H1 (cell line): Measurements from ENCODE around the gene RPS19. TPM values are rescaled to one million over a fixed set of nuclear protein-coding genes. Genes with fewer than 3 reads are reported as not detected.

Source experiments
- CTCF ChIA-PET: fragments of 300-600 bp; sonication (Branson Sonifier 250); formaldehyde crosslinking; loops from one replicate; lab custom pipeline; 2021; ENCODE audit not compliant: partially characterized antibody; lab: Charles Lee
- POLR2A ChIA-PET: fragments of 300-600 bp; sonication (Branson Sonifier 250); formaldehyde crosslinking; loops from one replicate; lab custom pipeline; 2021; ENCODE audit warnings: inconsistent platforms; ENCODE audit not compliant: partially characterized antibody; lab: Charles Lee
- DNase-seq, 2 experiments: peaks; one replicate each; pipeline versions ENCODE4 v3.0.0 to v3.0.0-alpha.2; 2010 to 2022; ENCODE audit warnings: low spot score in 2 of 2, low read depth in 1 of 2, mixed read lengths in 1 of 2
- FAIRE-seq: peaks from 2 replicates; lab custom pipeline; 2011; peaks lifted over from hg19 to GRCh38; lab: Jason Lieb, UNC
- H2AFZ ChIP-seq: 2 replicates; pipeline ENCODE4 v1.8.1; 2012; ENCODE audit warnings: low read length, inconsistent platforms
- H2AK5ac ChIP-seq: 2 replicates; pipeline ENCODE4 v1.6.1; 2013; ENCODE audit warnings: low read depth, low read length
- H2BK120ac ChIP-seq: replicated peaks from 2 replicates; pipeline ENCODE3; 2013; ENCODE audit warnings: low read depth, low read length, inconsistent platforms
- H2BK12ac ChIP-seq: 2 replicates; pipeline ENCODE4 v1.6.1; 2013; ENCODE audit warnings: low read depth, low read length
- H2BK15ac ChIP-seq: 2 replicates; pipeline ENCODE4 v1.6.1; 2013; ENCODE audit warnings: low read length
- H2BK20ac ChIP-seq: 2 replicates; pipeline ENCODE4 v1.6.1; 2013; ENCODE audit warnings: low read length
- H2BK5ac ChIP-seq: 2 replicates; pipeline ENCODE4 v1.6.1; 2013; ENCODE audit warnings: low read depth, low read length
- H3K14ac ChIP-seq: 2 replicates; pipeline ENCODE4 v1.6.1; 2013; ENCODE audit warnings: inconsistent platforms; ENCODE audit not compliant: insufficient read length
- H3K18ac ChIP-seq: 2 replicates; pipeline ENCODE4 v1.6.1; 2013; ENCODE audit warnings: low read length; ENCODE audit errors: extremely low read depth
- H3K23ac ChIP-seq: 2 replicates; pipeline ENCODE4 v1.6.1; 2013; ENCODE audit warnings: inconsistent platforms; ENCODE audit not compliant: insufficient read length
- H3K23me2 ChIP-seq: 2 replicates; pipeline ENCODE4 v1.6.1; 2013; ENCODE audit warnings: low read depth, low read length
- H3K27ac ChIP-seq: 2 replicates; pipeline ENCODE4 v1.6.1; 2011; ENCODE audit warnings: low read depth, low read length, inconsistent platforms
- H3K27me3 ChIP-seq, 4 experiments: replicated peaks in 1 of 4; 1 replicate in 1 of 4; 2 replicates in 3 of 4; pipeline versions ENCODE4 v1.6.1 to v1.8.1; 2011 to 2013; ENCODE audit warnings: low read length in 3 of 4, mild to moderate bottlenecking in 3 of 4, inconsistent platforms in 2 of 4, mixed read lengths in 2 of 4, moderate library complexity in 1 of 4; ENCODE audit not compliant: control insufficient read depth in 3 of 4, insufficient read depth in 3 of 4; ENCODE audit errors: extremely low read depth in 1 of 4
- H3K36me3 ChIP-seq, 4 experiments: 2 replicates each; pipeline versions ENCODE4 v1.6.1 to v1.8.1; 2011 to 2013; ENCODE audit warnings: mild to moderate bottlenecking in 4 of 4, low read length in 3 of 4, moderate library complexity in 2 of 4, control low read depth in 1 of 4, inconsistent platforms in 1 of 4; ENCODE audit not compliant: insufficient read depth in 4 of 4, control insufficient read depth in 2 of 4
- H3K4ac ChIP-seq: replicated peaks from 2 replicates; pipeline ENCODE3; 2013; ENCODE audit warnings: low read length, low read depth, mixed read lengths, inconsistent platforms; ENCODE audit not compliant: insufficient read length
- H3K4me1 ChIP-seq, 4 experiments: replicated peaks in 1 of 4; 1 replicate in 1 of 4; 2 replicates in 3 of 4; pipeline versions ENCODE4 v1.6.1 to v1.8.1; 2011 to 2013; ENCODE audit warnings: low read length in 3 of 4, inconsistent platforms in 2 of 4, mixed read lengths in 1 of 4; ENCODE audit not compliant: insufficient read depth in 4 of 4, control insufficient read depth in 3 of 4
- H3K4me2 ChIP-seq, 2 experiments: 2 replicates each; pipeline versions ENCODE4 v1.6.1 to v1.8.1; 2011 to 2013; ENCODE audit warnings: low read depth in 2 of 2, low read length in 2 of 2, control low read depth in 1 of 2, inconsistent platforms in 1 of 2, mild to moderate bottlenecking in 1 of 2; ENCODE audit not compliant: insufficient read depth in 1 of 2
- H3K4me3 ChIP-seq, 4 experiments: fragments of 200-600, 300-600 bp in 1 of 4; sonication (generic), shearing (Covaris generic), sonication (Bioruptor Twin) in 1 of 4; 2 replicates each; pipeline versions ENCODE4 v1.5.1 to v1.8.1; 2011 to 2016; ENCODE audit warnings: low read length in 4 of 4, low read depth in 3 of 4, control low read depth in 2 of 4, inconsistent platforms in 2 of 4, mild to moderate bottlenecking in 2 of 4, mixed read lengths in 1 of 4, moderate library complexity in 1 of 4; ENCODE audit not compliant: insufficient read depth in 2 of 4; ENCODE audit errors: extremely low read depth in 1 of 4
- H3K56ac ChIP-seq: replicated peaks from 2 replicates; pipeline ENCODE3; 2013; ENCODE audit warnings: low read depth, mild to moderate bottlenecking, mixed read lengths, low read length, inconsistent platforms; ENCODE audit not compliant: insufficient read length
- H3K79me1 ChIP-seq: 2 replicates; pipeline ENCODE4 v1.6.1; 2013; ENCODE audit warnings: low read depth, low read length, control low read depth
- H3K79me2 ChIP-seq, 2 experiments: 2 replicates each; pipeline versions ENCODE4 v1.6.1 to v1.8.1; 2012 to 2013; ENCODE audit warnings: low read length in 2 of 2, mild to moderate bottlenecking in 2 of 2, inconsistent platforms in 1 of 2; ENCODE audit not compliant: insufficient read depth in 2 of 2, control insufficient read depth in 1 of 2
- H3K9ac ChIP-seq, 4 experiments: replicated peaks in 1 of 4; 1 replicate in 1 of 4; 2 replicates in 3 of 4; pipeline versions ENCODE4 v1.6.1 to v1.8.1; 2011 to 2013; ENCODE audit warnings: low read depth in 3 of 4, low read length in 3 of 4, control low read depth in 2 of 4, mild to moderate bottlenecking in 2 of 4, moderate library complexity in 2 of 4, inconsistent platforms in 1 of 4; ENCODE audit errors: extremely low read depth in 1 of 4
- H3K9me3 ChIP-seq, 2 experiments: 2 replicates each; pipeline versions ENCODE4 v1.6.1 to v1.8.1; 2012 to 2013; ENCODE audit warnings: mild to moderate bottlenecking in 2 of 2, moderate library complexity in 2 of 2, control low read depth in 1 of 2, inconsistent platforms in 1 of 2, low read depth in 1 of 2, low read length in 1 of 2, mixed read lengths in 1 of 2; ENCODE audit not compliant: insufficient read depth in 2 of 2
- H4K20me1 ChIP-seq, 2 experiments: replicated peaks in 1 of 2; 2 replicates each; pipeline versions ENCODE3 to v1.8.1; 2011 to 2013; ENCODE audit warnings: inconsistent platforms in 2 of 2, low read length in 2 of 2, mild to moderate bottlenecking in 1 of 2; ENCODE audit not compliant: insufficient read depth in 2 of 2, control insufficient read depth in 1 of 2
- H4K5ac ChIP-seq: 2 replicates; pipeline ENCODE4 v1.6.1; 2013; ENCODE audit warnings: low read length, low read depth, mixed read lengths, inconsistent platforms; ENCODE audit not compliant: insufficient read length
- H4K8ac ChIP-seq: 2 replicates; pipeline ENCODE4 v1.8.0; 2013; ENCODE audit warnings: mild to moderate bottlenecking, moderate library complexity, low read length, inconsistent platforms; ENCODE audit not compliant: insufficient read depth; ENCODE audit errors: extremely low read depth
- H4K91ac ChIP-seq: replicated peaks from 2 replicates; pipeline ENCODE3; 2013; ENCODE audit warnings: low read length, mixed read lengths, inconsistent platforms; ENCODE audit not compliant: insufficient read length
- BACH1 ChIP-seq: IDR thresholded peaks from 2 replicates; pipeline ENCODE4 v1.6.1; 2012; ENCODE audit warnings: low read length, improper control_type of control experiment
- BCL11A ChIP-seq, 2 experiments: IDR thresholded peaks; one replicate each; pipeline ENCODE4 v1.6.1; 2011; ENCODE audit warnings: low read depth in 2 of 2, low read length in 2 of 2, mild to moderate bottlenecking in 2 of 2
- CBX5 ChIP-seq: fragments of 300-800, 300-1000 bp; sonication (generic); IDR thresholded peaks from 2 replicates; pipeline ENCODE4 v1.7.1; 2016; ENCODE audit warnings: antibody characterized with exemption, low read length, low read depth
- CTBP2 ChIP-seq: IDR thresholded peaks from 2 replicates; pipeline ENCODE4 v1.7.0; 2011; ENCODE audit warnings: borderline replicate concordance, mild to moderate bottlenecking, moderate library complexity, mixed read lengths, low read length; ENCODE audit not compliant: insufficient read depth, insufficient read length
- EZH2 ChIP-seq: fragments of 200-600 bp; sonication (generic); IDR thresholded peaks from 2 replicates; pipeline ENCODE4 v1.7.1; 2012; ENCODE audit warnings: low read depth, mild to moderate bottlenecking, moderate library complexity, low read length, inconsistent platforms; ENCODE audit not compliant: severe bottlenecking
- GTF2F1 ChIP-seq: IDR thresholded peaks from 2 replicates; pipeline ENCODE4 v1.6.1; 2012; ENCODE audit warnings: low read depth, low read length, improper control_type of control experiment, borderline replicate concordance
- KDM5A ChIP-seq: fragments of 200-600 bp; IDR thresholded peaks from 2 replicates; pipeline ENCODE4 v1.7.1; 2012; ENCODE audit warnings: mild to moderate bottlenecking, low read length, inconsistent platforms, mixed read lengths
- POLR2A ChIP-seq, 2 experiments: IDR thresholded peaks; 1 replicate in 1 of 2; 2 replicates in 1 of 2; pipeline ENCODE4 v1.6.1; 2011; ENCODE audit warnings: low read depth in 2 of 2, low read length in 2 of 2, mild to moderate bottlenecking in 2 of 2; ENCODE audit errors: control extremely low read depth in 1 of 2
- RNF2 ChIP-seq: fragments of 200-900, 300-1000 bp; sonication (generic); IDR thresholded peaks from 2 replicates; pipeline ENCODE4 v1.7.1; 2016; ENCODE audit warnings: borderline replicate concordance, low read depth, mild to moderate bottlenecking, antibody characterized with exemption, low read length; ENCODE audit not compliant: poor library complexity, severe bottlenecking; ENCODE audit errors: missing control alignments
- SUZ12 ChIP-seq: fragments of 200-600 bp; sonication (generic); IDR thresholded peaks from 2 replicates; pipeline ENCODE4 v1.6.1; 2012; ENCODE audit warnings: mild to moderate bottlenecking, inconsistent platforms, low read length, moderate library complexity, mixed read lengths
- WGBS, 2 experiments: shearing (Covaris generic) in 1 of 2; methylation state at CpG; one replicate each; pipeline versions ENCODE4 v1.1.6 to v1.1.7; 2013 to 2015; ENCODE audit warnings: low lambda C conversion rate in 2 of 2, mixed read lengths in 2 of 2, inconsistent platforms in 1 of 2, low coverage in 1 of 2, missing lambda C conversion rate in 1 of 2; ENCODE audit not compliant: insufficient replicate concordance in 2 of 2, insufficient coverage in 1 of 2, insufficient read length in 1 of 2; ENCODE audit errors: extremely low coverage in 1 of 2, missing lambda C conversion rate in 1 of 2; 5-methylcytosine and 5-hydroxymethylcytosine counted together
- polyA plus RNA-seq, 7 experiments: library from polyadenylated mRNA; depleted of rRNA in 3 of 7; stranded (reverse) in 5 of 7; unstranded in 2 of 7; fragments of >200 nt in 5 of 7; fragments of 200-250 nt in 2 of 7; gene quantifications; 1 replicate in 5 of 7; 2 replicates in 1 of 7; 4 replicates in 1 of 7; pipeline versions ENCODE4 v1.2.1 to v1.2.3, GENCODE V29; 2011 to 2013; ENCODE audit warnings: missing spikeins in 2 of 7, mixed read lengths in 2 of 7
- total RNA-seq: library from RNA; stranded (reverse); fragmentation: NEBNext Ultra II Directional; extraction: Animal tissue kit (Norgen Biotek cat#: 25700); gene quantifications from 2 replicates; pipeline ENCODE4 v1.2.1, GENCODE V29; 2021

Gene RPS19
- total and polyA plus RNA-seq, 2 of the 8 experiments (the other 6 are each of a cell fraction or from before 2014, with no cell fraction given), result 2,817 to 5,751 TPM

DNA sequence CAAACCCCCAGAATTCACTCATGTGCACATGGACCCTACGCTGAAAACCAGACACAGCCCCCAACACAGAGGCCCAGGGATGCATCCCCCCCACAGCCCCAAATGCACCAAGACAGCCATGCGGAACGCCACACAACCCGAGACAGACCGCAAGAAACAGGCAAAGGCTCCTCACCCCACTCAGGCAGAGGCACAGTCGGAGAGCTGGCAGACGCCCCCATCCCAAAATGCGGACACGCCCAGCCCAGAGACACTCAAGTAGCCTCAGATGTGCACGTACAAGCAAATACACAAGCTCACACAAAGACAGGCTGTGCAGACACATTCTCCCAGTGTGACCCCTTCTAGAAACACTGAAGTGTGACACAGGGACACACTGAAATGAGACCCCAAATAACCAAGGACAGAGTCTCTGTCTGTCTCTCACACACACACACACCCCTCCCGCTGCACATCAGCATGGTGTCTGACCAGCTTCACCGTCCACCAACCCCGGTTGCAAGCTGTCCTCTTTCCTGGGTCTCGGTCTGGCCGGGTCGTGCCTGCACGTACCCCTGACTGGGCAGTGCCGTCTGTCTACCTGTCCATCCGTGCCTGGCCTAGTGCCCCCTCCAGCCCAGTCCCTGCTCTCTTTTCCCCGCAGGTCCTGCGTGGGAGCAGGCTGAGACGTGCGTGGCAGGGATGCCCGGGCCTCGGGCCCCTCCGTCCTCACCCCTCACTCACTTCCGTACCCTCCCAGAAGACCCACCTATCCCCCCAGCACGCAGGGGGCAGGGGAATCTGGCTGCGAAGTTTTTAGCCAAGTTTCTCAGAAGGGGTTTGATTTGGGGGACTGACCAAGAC lies 52.1 kb downstream of the RPS19 start:
- no peak overlapping the region for H4K5ac ChIP-seq
- H3K18ac ChIP-seq, result no peak overlapping the region; the same call in 1 of the 2 replicates
- peaks cover 9% of the 10 kb centered on the region; the same call in 1 of the 2 replicates for H3K23me2 ChIP-seq
- no peaks in the 10 kb centered on the region for H3K79me2 ChIP-seq
- no peak overlapping the region for H3K56ac ChIP-seq
- no peak overlapping the region for H3K23ac ChIP-seq
- H2BK12ac ChIP-seq, result peak overlapping the region; percentile 90; the same call in 1 of the 2 replicates
- no peak overlapping the region for H3K27ac ChIP-seq
- H3K9ac ChIP-seq, result no peak overlapping the region
- peak overlapping the region in 2 of 4 experiments; percentile 40 to 52; a peak in 5 of 8 replicates for H3K4me3 ChIP-seq
- ChIA-PET POLR2A (interaction anchor here (0.7 to 13.1 kb wide), 18 partner anchors 10 to 85 kb away, joined by 3 to 167 read pairs (median 4); partner anchors contain the start of genes ERFL, RABAC1 and RPS19), CTCF (interaction anchor here (0.8 to 1.8 kb wide), 7 partner anchors 10 to 34 kb away, joined by 3 to 8 read pairs (median 6); no protein-coding TSS in a partner anchor)
- H3K4me2 ChIP-seq, result peak overlapping the region; percentile 54 to 87
- no peak overlapping the region for H2BK20ac ChIP-seq
- H3K27me3 ChIP-seq, result peaks cover 56 to 79% (median 75%) of the 10 kb centered on the region in 4 experiments
- DNase-seq, result no peak
- H3K4ac ChIP-seq, result no peak overlapping the region
- H4K91ac ChIP-seq, result peak overlapping the region; percentile 37
- H2BK5ac ChIP-seq, result peak overlapping the region; percentile 52; the same call in 1 of the 2 replicates
- peaks cover 2% of the 10 kb centered on the region for H3K79me1 ChIP-seq
- no peaks in the 10 kb centered on the region for H3K36me3 ChIP-seq
- H2BK120ac ChIP-seq, result no peak overlapping the region
- H2BK15ac ChIP-seq, result 0 out of 2 replicates have a peak overlapping the region, but pooled peaks have one; percentile 65
- H3K14ac ChIP-seq, result no peak overlapping the region
- no peaks in the 10 kb centered on the region for H3K9me3 ChIP-seq
- 0 out of 2 replicates have a peak overlapping the region, but pooled peaks have one; percentile 27 for H2AK5ac ChIP-seq
- TF ChIP-seq CBX5 (no peak), GTF2F1 (no peak), BACH1 (no peak), RNF2 (peak; percentile 46), CTBP2 (peak; percentile 15), KDM5A (no peak), EZH2 (peak; percentile 87), SUZ12 (peak; percentile 90), POLR2A (IDR thresholded peaks at IDR 0.05; ENCODE audit: control extremely low read depth in 1 of 2, low read depth in 2 of 2, low read length in 2 of 2) (no peak), BCL11A (IDR thresholded peaks at IDR 0.05; ENCODE audit: low read depth in 2 of 2, low read length in 2 of 2) (no peak)
- FAIRE-seq, result no peak
- WGBS, 2 experiments, result 15% methylated on average over 29 of the region's 29 CpGs; no CpG with 5 or more reads in 1 of the 2 experiments
- peaks cover 9 to 33% of the 10 kb centered on the region in 2 experiments for H4K20me1 ChIP-seq
- H2AFZ ChIP-seq, result no peak overlapping the region
- H4K8ac ChIP-seq, result no peak overlapping the region
- H3K4me1 ChIP-seq, result peaks cover 0 to 23% (median 5%) of the 10 kb centered on the region in 4 experiments; a peak in 5 of 7 replicates
